K562 (cell line): Measurements from ENCODE around the gene MCCC2. TPM values are rescaled to one million over a fixed set of nuclear protein-coding genes. Genes with fewer than 3 reads are reported as not detected.

Experiments used
- ARID2 ChIP-seq: fragments of 450-650 bp; IDR thresholded peaks from 2 replicates; pipeline ENCODE4 v1.6.1; 2017; ENCODE audit warnings: antibody characterized with exemption, mild to moderate bottlenecking
- BRD9 ChIP-seq: fragments of 450-650 bp; IDR thresholded peaks from 2 replicates; pipeline ENCODE4 v1.6.1; 2018; ENCODE audit warnings: low read depth; ENCODE audit not compliant: partially characterized antibody
- FOSL1 ChIP-seq: fragments of 200-800 bp; sonication (Bioruptor generic); conservative IDR thresholded peaks from 2 replicates; pipeline ENCODE4 v1.6.1; 2016; ENCODE audit warnings: missing genetic modification characterization, missing compliant biosample characterization
- GATAD2B ChIP-seq: fragments of 450-650 bp; IDR thresholded peaks from 2 replicates; pipeline ENCODE4 v1.6.1; 2017; ENCODE audit warnings: mild to moderate bottlenecking, borderline replicate concordance
- HMG20A ChIP-seq: fragments of 450-650 bp; formaldehyde crosslinking; conservative IDR thresholded peaks from 2 replicates; pipeline ENCODE4 v1.4.0; 2020; ENCODE audit warnings: mild to moderate bottlenecking, mixed read lengths
- HMG20B ChIP-seq: fragments of 250-450 bp; sonication (Bioruptor Pico); IDR thresholded peaks from 2 replicates; pipeline ENCODE4 v1.5.0; 2021; ENCODE audit warnings: mild to moderate bottlenecking
- HOMEZ ChIP-seq: fragments of 250-450 bp; sonication (Bioruptor Pico); IDR thresholded peaks from 2 replicates; pipeline ENCODE4 v1.4.0; 2020; ENCODE audit warnings: mild to moderate bottlenecking, moderate library complexity
- JUND ChIP-seq, 2 experiments: IDR thresholded peaks; 2 replicates in 1 of 2; 3 replicates in 1 of 2; pipeline ENCODE4 v1.6.1; 2011; ENCODE audit warnings: borderline replicate concordance in 2 of 2, low read depth in 2 of 2, low read length in 2 of 2, improper control_type of control experiment in 1 of 2, missing biosample characterization in 1 of 2, missing genetic modification characterization in 1 of 2, missing genetic modification reagents in 1 of 2
- MCM7 ChIP-seq, 2 experiments: fragments of 450-650 bp; IDR thresholded peaks; 2 replicates each; pipeline ENCODE4 v1.6.1; 2016 to 2018
- MTA2 ChIP-seq: fragments of 450-650 bp; IDR thresholded peaks from 2 replicates; pipeline ENCODE4 v1.6.1; 2016; ENCODE audit warnings: low read depth
- MXD1 ChIP-seq: fragments of 250-450 bp; sonication (Bioruptor Pico); IDR thresholded peaks from 2 replicates; pipeline ENCODE4 v1.8.0; 2021; ENCODE audit warnings: borderline replicate concordance, mild to moderate bottlenecking, moderate library complexity; ENCODE audit not compliant: poor library complexity, severe bottlenecking
- NR1H2 ChIP-seq: sonication (generic); formaldehyde crosslinking; IDR thresholded peaks from 2 replicates; pipeline ENCODE4 v1.4.0; 2020; ENCODE audit warnings: mild to moderate bottlenecking, missing genetic modification reagents
- TBL1XR1 ChIP-seq, 2 experiments: IDR thresholded peaks; 2 replicates each; pipeline ENCODE4 v1.6.1; 2012; ENCODE audit warnings: improper control_type of control experiment in 2 of 2, low read length in 2 of 2, mild to moderate bottlenecking in 1 of 2
- TFAM ChIP-seq: fragments of 250-450 bp; sonication (Bioruptor Pico); conservative IDR thresholded peaks from 2 replicates; pipeline ENCODE4 v1.5.0; 2021; ENCODE audit warnings: mild to moderate bottlenecking, moderate library complexity
- USF1 ChIP-seq: sonication (generic); formaldehyde crosslinking; IDR thresholded peaks from 2 replicates; pipeline ENCODE4 v1.9.0; 2022; ENCODE audit warnings: mild to moderate bottlenecking, missing genetic modification reagents
- YBX1 ChIP-seq: fragments of 450-650 bp; IDR thresholded peaks from 2 replicates; pipeline ENCODE4 v1.7.1; 2016; ENCODE audit warnings: mild to moderate bottlenecking
- ZFPM2 ChIP-seq: fragments of 250-450 bp; sonication (Bioruptor Pico); IDR thresholded peaks from 2 replicates; pipeline ENCODE4 v1.5.1; 2022; ENCODE audit warnings: mild to moderate bottlenecking
- ZKSCAN1 ChIP-seq: fragments of 150-350 bp; IDR thresholded peaks from 2 replicates; pipeline ENCODE4 v1.6.1; 2016; ENCODE audit warnings: low read depth, low read length
- ZNF12 ChIP-seq: sonication (generic); formaldehyde crosslinking; IDR thresholded peaks from 2 replicates; pipeline ENCODE4 v1.4.0; 2020; ENCODE audit warnings: mild to moderate bottlenecking, missing genetic modification reagents
- ZNF134 ChIP-seq: fragments of 250-450 bp; sonication (Bioruptor Pico); conservative IDR thresholded peaks from 2 replicates; pipeline ENCODE4 v1.4.0; 2020
- ZNF347 ChIP-seq: fragments of 450-650 bp; formaldehyde crosslinking; IDR thresholded peaks from 2 replicates; pipeline ENCODE4 v1.4.0; 2020; ENCODE audit warnings: low read depth, mild to moderate bottlenecking, moderate library complexity
- ZNF583 ChIP-seq: fragments of 250-450 bp; sonication (Bioruptor Pico); IDR thresholded peaks from 2 replicates; pipeline ENCODE4 v1.4.0; 2020
- ZNF830 ChIP-seq: fragments of 250-450 bp; sonication (Bioruptor Pico); IDR thresholded peaks from 2 replicates; pipeline ENCODE4 v1.5.0; 2021; ENCODE audit warnings: mild to moderate bottlenecking
- polyA plus RNA-seq, 8 experiments: library from polyadenylated mRNA; depleted of rRNA in 4 of 8; stranded (reverse) in 5 of 8; unstranded in 3 of 8; fragments of >200 nt; fragmentation: Nextera tagmentation in 2 of 8; fragmentation: Illumina TruSeq in 1 of 8; extraction: Ambion mirVana in 2 of 8; extraction: Trizol in 1 of 8; gene quantifications; 2 replicates each; pipeline versions ENCODE4 v1.2.1 to v1.2.3, GENCODE V29; 2011 to 2014; ENCODE audit warnings: inconsistent platforms in 1 of 8, missing spikeins in 1 of 8
- total RNA-seq, 7 experiments: library from RNA; depleted of rRNA in 6 of 7; stranded (reverse); fragments of >200 nt in 6 of 7; fragmentation: Illumina TruSeq in 2 of 7; extraction: Trizol in 2 of 7; gene quantifications; 2 replicates each; pipeline versions ENCODE4 v1.2.1 to v1.2.3, GENCODE V29; 2011 to 2021; ENCODE audit warnings: low replicate concordance in 1 of 7
- TF ChIP-seq, protein P1 (sequence below): sonication (generic); formaldehyde crosslinking; IDR thresholded peaks from 2 replicates; pipeline ENCODE4 v1.8.1; 2023; ENCODE audit warnings: mild to moderate bottlenecking, missing genetic modification reagents

Gene MCCC2
- total and polyA plus RNA-seq, 9 of the 15 experiments (the other 6 are each of a cell fraction or from before 2014, with no cell fraction given), result 17.1 to 77.9 (median 52.5) TPM

- TF ChIP-seq MTA2, result no peak
- TF ChIP-seq HMG20B, result no peak
- 0 out of 4 replicates have a peak, but pooled peaks of 1 of the 2 experiments have one; percentile 23 for TF ChIP-seq TBL1XR1 (IDR thresholded peaks at IDR 0.05; ENCODE audit: low read length in 2 of 2)
- TF ChIP-seq ZKSCAN1, result 0 out of 2 replicates have a peak, but pooled peaks have one; percentile 11
- TF ChIP-seq ZNF347 (CRISPR knock-in tag), result no peak
- TF ChIP-seq ZNF134, result no peak
- peak; percentile 50; the same call in 1 of the 2 replicates for TF ChIP-seq FOSL1
- no peak for TF ChIP-seq NR1H2 (CRISPR knock-in tag)
- TF ChIP-seq MXD1, result peak; percentile 1
- no peak for TF ChIP-seq ZFPM2 (CRISPR knock-in tag)
- no peak for TF ChIP-seq ARID2
- no peak for TF ChIP-seq TFAM
- TF ChIP-seq MCM7 (IDR thresholded peaks at IDR 0.05), result no peak
- no peak for TF ChIP-seq ZNF583 (CRISPR knock-in tag)
- TF ChIP-seq ZNF830 (CRISPR knock-in tag), result no peak
- TF ChIP-seq ZNF12 (CRISPR knock-in tag), result no peak
- peak; percentile 26; the same call in 1 of the 2 replicates for TF ChIP-seq JUND (IDR thresholded peaks at IDR 0.05; ENCODE audit: borderline replicate concordance, low read depth, low read length)
- TF ChIP-seq JUND (tag; IDR thresholded peaks at IDR 0.05; ENCODE audit: borderline replicate concordance, low read depth, low read length), result no peak
- peak; percentile 99 for TF ChIP-seq USF1 (CRISPR knock-in tag)
- TF ChIP-seq, protein P1, sequence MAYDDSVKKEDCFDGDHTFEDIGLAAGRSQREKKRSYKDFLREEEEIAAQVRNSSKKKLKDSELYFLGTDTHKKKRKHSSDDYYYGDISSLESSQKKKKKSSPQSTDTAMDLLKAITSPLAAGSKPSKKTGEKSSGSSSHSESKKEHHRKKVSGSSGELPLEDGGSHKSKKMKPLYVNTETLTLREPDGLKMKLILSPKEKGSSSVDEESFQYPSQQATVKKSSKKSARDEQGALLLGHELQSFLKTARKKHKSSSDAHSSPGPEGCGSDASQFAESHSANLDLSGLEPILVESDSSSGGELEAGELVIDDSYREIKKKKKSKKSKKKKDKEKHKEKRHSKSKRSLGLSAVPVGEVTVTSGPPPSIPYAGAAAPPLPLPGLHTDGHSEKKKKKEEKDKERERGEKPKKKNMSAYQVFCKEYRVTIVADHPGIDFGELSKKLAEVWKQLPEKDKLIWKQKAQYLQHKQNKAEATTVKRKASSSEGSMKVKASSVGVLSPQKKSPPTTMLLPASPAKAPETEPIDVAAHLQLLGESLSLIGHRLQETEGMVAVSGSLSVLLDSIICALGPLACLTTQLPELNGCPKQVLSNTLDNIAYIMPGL, result no peak
- no peak for TF ChIP-seq HMG20A (CRISPR knock-in tag)
- TF ChIP-seq GATAD2B, result no peak
- TF ChIP-seq HOMEZ, result no peak
- no peak for TF ChIP-seq YBX1
- peak; percentile 55 for TF ChIP-seq BRD9
Measured at GRCh38 chr5:71586941-71587765, at the start of gene MCCC2 (continued).
